Measurements from ENCODE around the gene HOXB6.

DNA sequence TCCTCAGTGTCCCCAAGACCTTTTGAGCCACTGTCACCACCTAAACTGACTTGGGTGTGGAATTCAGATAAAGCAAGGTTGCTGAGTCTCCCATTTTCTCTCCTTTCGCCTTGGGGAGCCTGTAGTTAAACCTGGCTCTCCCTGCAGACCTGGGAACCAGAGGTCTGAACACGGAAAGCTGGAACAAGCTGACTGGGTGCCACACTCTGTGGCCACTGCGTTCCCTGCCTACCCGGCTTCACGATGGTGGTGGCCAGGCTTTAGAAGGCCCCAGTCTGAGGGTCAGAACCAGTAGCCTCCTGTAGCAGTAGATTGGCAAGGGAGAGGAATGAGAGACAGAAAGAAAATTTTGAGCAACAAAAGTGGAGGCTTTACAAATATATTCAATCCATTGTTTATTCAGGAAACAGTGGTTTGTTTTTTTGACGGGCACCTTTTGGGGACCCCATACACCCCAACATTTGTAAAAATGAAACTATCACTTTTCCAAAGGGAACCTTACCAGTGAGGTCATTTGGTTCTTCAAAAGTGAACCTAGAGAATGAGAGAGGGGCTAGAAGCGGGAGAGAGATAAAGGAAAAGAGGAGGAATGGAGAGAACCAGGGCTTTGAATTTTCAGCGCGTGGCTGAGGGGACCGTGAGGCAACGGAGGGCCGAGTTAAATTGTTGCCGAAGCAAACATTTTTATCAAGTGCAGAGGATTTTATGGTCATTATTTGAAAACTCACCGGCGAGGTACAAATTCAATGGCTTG lies 12.1 kb upstream of the HOXB6 start:
- no peak for TF ChIP-seq CTCF (IDR thresholded peaks at IDR 0.05)
- TF ChIP-seq POLR2A (IDR thresholded peaks at IDR 0.05) = no peak

Measured in uterus (tissue), 2 donors.